H9 (cell line): Measurements from ENCODE around the gene SCO2. TPM values are rescaled to one million over a fixed set of nuclear protein-coding genes. Genes with fewer than 3 reads are reported as not detected.

ENCODE experiments used
- DNase-seq: peaks from one replicate; pipeline ENCODE4 v3.0.0-alpha.2; 2017
- H2AFZ ChIP-seq: one replicate; pipeline ENCODE4 v1.6.1; 2013; ENCODE audit warnings: mild to moderate bottlenecking, low read length, control low read depth, moderate library complexity
- H2AK5ac ChIP-seq: 2 replicates; pipeline ENCODE4 v1.6.1; 2013; ENCODE audit warnings: low read length, control low read depth, mixed read lengths; ENCODE audit not compliant: insufficient read length
- H2BK120ac ChIP-seq: one replicate; pipeline ENCODE4 v1.6.1; 2013; ENCODE audit warnings: low read depth, mild to moderate bottlenecking, low read length, control low read depth, inconsistent platforms; ENCODE audit not compliant: poor library complexity, severe bottlenecking
- H2BK12ac ChIP-seq: 2 replicates; pipeline ENCODE4 v1.6.1; 2013; ENCODE audit warnings: low read length, control low read depth, mixed read lengths, low read depth; ENCODE audit not compliant: insufficient read length
- H2BK15ac ChIP-seq: 2 replicates; pipeline ENCODE4 v1.6.1; 2013; ENCODE audit warnings: low read depth, low read length, control low read depth
- H2BK20ac ChIP-seq: one replicate; pipeline ENCODE4 v1.6.1; 2013; ENCODE audit warnings: low read depth, mild to moderate bottlenecking, low read length, control low read depth, inconsistent platforms; ENCODE audit not compliant: poor library complexity, severe bottlenecking
- H2BK5ac ChIP-seq: 2 replicates; pipeline ENCODE4 v1.6.1; 2013; ENCODE audit warnings: low read length, control low read depth, mixed read lengths; ENCODE audit not compliant: insufficient read length
- H3K14ac ChIP-seq: 2 replicates; pipeline ENCODE4 v1.6.1; 2013; ENCODE audit warnings: low read length, control low read depth; ENCODE audit not compliant: insufficient read depth
- H3K18ac ChIP-seq: 2 replicates; pipeline ENCODE4 v1.6.1; 2013; ENCODE audit warnings: low read depth, mild to moderate bottlenecking, mixed read lengths, low read length, control low read depth; ENCODE audit not compliant: insufficient read length
- H3K23ac ChIP-seq: 2 replicates; pipeline ENCODE4 v1.6.1; 2013; ENCODE audit warnings: low read length, control low read depth, mixed read lengths, low read depth; ENCODE audit not compliant: insufficient read length
- H3K23me2 ChIP-seq: 2 replicates; pipeline ENCODE4 v1.6.1; 2013; ENCODE audit warnings: low read depth, mild to moderate bottlenecking, mixed read lengths, low read length, control low read depth; ENCODE audit not compliant: insufficient read length, poor library complexity, severe bottlenecking
- H3K27ac ChIP-seq: 2 replicates; pipeline ENCODE4 v1.5.1; 2013; ENCODE audit warnings: low read length, control low read depth, mixed read lengths, low read depth; ENCODE audit not compliant: insufficient read length
- H3K27me3 ChIP-seq: 2 replicates; pipeline ENCODE4 v1.6.1; 2013; ENCODE audit warnings: low read length, control low read depth, inconsistent platforms; ENCODE audit not compliant: insufficient read depth
- H3K4ac ChIP-seq: 2 replicates; pipeline ENCODE4 v1.6.1; 2013; ENCODE audit warnings: low read depth, mild to moderate bottlenecking, control low read depth, inconsistent platforms, low read length, moderate library complexity
- H3K4me1 ChIP-seq: 2 replicates; pipeline ENCODE4 v1.6.1; 2013; ENCODE audit warnings: low read length, control low read depth, inconsistent platforms; ENCODE audit not compliant: insufficient read depth
- H3K4me2 ChIP-seq: 2 replicates; pipeline ENCODE4 v1.6.1; 2013; ENCODE audit warnings: low read length, control low read depth, mixed read lengths; ENCODE audit not compliant: insufficient read length, insufficient read depth
- H3K56ac ChIP-seq: 2 replicates; pipeline ENCODE4 v1.6.1; 2013; ENCODE audit warnings: low read depth, mild to moderate bottlenecking, mixed read lengths, low read length, control low read depth; ENCODE audit not compliant: insufficient read length
- H3K79me1 ChIP-seq: 2 replicates; pipeline ENCODE4 v1.6.1; 2013; ENCODE audit warnings: low read depth, mild to moderate bottlenecking, moderate library complexity, low read length, control low read depth, inconsistent platforms; ENCODE audit not compliant: insufficient read depth, poor library complexity, severe bottlenecking
- H3K79me2 ChIP-seq: 2 replicates; pipeline ENCODE4 v1.6.1; 2013; ENCODE audit warnings: low read length, control low read depth, inconsistent platforms; ENCODE audit not compliant: insufficient read depth
- H3K9ac ChIP-seq: 2 replicates; pipeline ENCODE4 v1.6.1; 2013; ENCODE audit warnings: low read length, control low read depth, mixed read lengths; ENCODE audit not compliant: insufficient read length; ENCODE audit errors: extremely low read depth
- H3K9me3 ChIP-seq: one replicate; pipeline ENCODE4 v1.6.1; 2013; ENCODE audit warnings: low read depth, low read length, inconsistent platforms; ENCODE audit not compliant: control insufficient read depth
- H3T11ph ChIP-seq: one replicate; pipeline ENCODE4 v1.6.1; 2013; ENCODE audit warnings: mild to moderate bottlenecking, low read length, control low read depth, inconsistent platforms
- H4K20me1 ChIP-seq: one replicate; pipeline ENCODE4 v1.6.1; 2013; ENCODE audit not compliant: control insufficient read depth, insufficient read length, insufficient read depth
- H4K5ac ChIP-seq: 2 replicates; pipeline ENCODE4 v1.6.1; 2013; ENCODE audit warnings: low read depth, mild to moderate bottlenecking, mixed read lengths, low read length, control low read depth; ENCODE audit not compliant: insufficient read length
- H4K8ac ChIP-seq: replicated peaks from 2 replicates; pipeline ENCODE4 v1.6.1; 2013; ENCODE audit warnings: low read length, control low read depth, mixed read lengths, low read depth; ENCODE audit not compliant: insufficient read length
- H4K91ac ChIP-seq: 2 replicates; pipeline ENCODE4 v1.6.1; 2013; ENCODE audit warnings: low read depth, mild to moderate bottlenecking, moderate library complexity, mixed read lengths, low read length, control low read depth; ENCODE audit not compliant: insufficient read length
- H3K27ac Mint-ChIP-seq, 3 experiments: 2 replicates in 2 of 3; 3 replicates in 1 of 3; pipeline ENCODE4 v1.8.0; 2020 to 2021; ENCODE audit warnings: mixed read lengths in 3 of 3, mild to moderate bottlenecking in 1 of 3, moderate library complexity in 1 of 3
- H3K27me3 Mint-ChIP-seq: 2 replicates; pipeline ENCODE4 v1.8.0; 2021; ENCODE audit warnings: low read depth, mild to moderate bottlenecking, moderate library complexity, mixed read lengths
- H3K36me3 Mint-ChIP-seq, 3 experiments: 2 replicates in 2 of 3; 3 replicates in 1 of 3; pipeline ENCODE4 v1.8.0; 2020 to 2021; ENCODE audit warnings: low read depth in 3 of 3, mixed read lengths in 3 of 3; ENCODE audit not compliant: insufficient read depth in 1 of 3
- H3K4me1 Mint-ChIP-seq, 2 experiments: 2 replicates each; pipeline ENCODE4 v1.8.0; 2020; ENCODE audit warnings: mixed read lengths in 2 of 2
- H3K4me3 Mint-ChIP-seq, 2 experiments: 2 replicates in 1 of 2; 3 replicates in 1 of 2; pipeline ENCODE4 v1.8.0; 2020 to 2021; ENCODE audit warnings: mild to moderate bottlenecking in 2 of 2, mixed read lengths in 2 of 2, moderate library complexity in 1 of 2
- H3K9me3 Mint-ChIP-seq, 2 experiments: 2 replicates in 1 of 2; 3 replicates in 1 of 2; pipeline ENCODE4 v1.8.0; 2020; ENCODE audit warnings: mild to moderate bottlenecking in 2 of 2, mixed read lengths in 2 of 2, moderate library complexity in 1 of 2
- CTCF ChIP-seq: fragments of 200-600 bp; sonication (generic); conservative IDR thresholded peaks from 3 replicates; pipeline ENCODE4 v1.8.0; 2021; ENCODE audit warnings: antibody characterized with exemption, mild to moderate bottlenecking
- WGBS: extraction: QIAGEN DNeasy Blood & Tissue Kit; methylation state at CpG from one replicate; pipeline ENCODE4 v1.1.7; 2013; ENCODE audit warnings: missing lambda C conversion rate, low lambda C conversion rate, mixed read lengths; ENCODE audit not compliant: insufficient read length; ENCODE audit errors: extremely low coverage; 5-methylcytosine and 5-hydroxymethylcytosine counted together
- total RNA-seq: library from RNA; stranded (reverse); gene quantifications from 2 replicates; pipeline ENCODE4 v1.2.1, GENCODE V29; 2021

SCO2 gene
- total RNA-seq, 1 experiment from 2014 or later = 3.3 TPM

GRCh38 chr22:50536226-50536625, 10.8 kb upstream of the SCO2 start:
- Histone ChIP-seq H4K5ac (no peak overlapping the region), H2BK15ac (no peak overlapping the region), H2BK120ac (no peak overlapping the region), H3K14ac (no peak overlapping the region), H3K27me3 (peaks cover 9% of the 10 kb centered on the region; the same call in 1 of the 2 replicates), H2BK5ac (no peak overlapping the region), H3K4me1 (no peaks in the 10 kb centered on the region), H4K8ac (no peak overlapping the region), H3K4ac (no peak overlapping the region), H3K9me3 (no peaks in the 10 kb centered on the region), H3K9ac (no peak overlapping the region), H3K79me2 (no peaks in the 10 kb centered on the region), H2AK5ac (no peak overlapping the region), H2BK12ac (no peak overlapping the region), H3K23me2 (peaks cover 11% of the 10 kb centered on the region), H3K18ac (no peak overlapping the region), H3K4me2 (no peak overlapping the region), H3K56ac (no peak overlapping the region), H3K79me1 (no peaks in the 10 kb centered on the region), H3T11ph (no peak overlapping the region), H3K27ac (no peak overlapping the region), H2BK20ac (no peak overlapping the region), H4K20me1 (no peaks in the 10 kb centered on the region), H3K23ac (no peak overlapping the region), H2AFZ (no peak overlapping the region), H4K91ac (no peak overlapping the region)
- Mint-ChIP-seq H3K9me3 (no peaks in the 10 kb centered on the region), H3K27ac (no peak overlapping the region), H3K4me1 (peaks cover 9 to 10% of the 10 kb centered on the region in 2 experiments), H3K36me3 (no peaks in the 10 kb centered on the region), H3K27me3 (peaks cover 70% of the 10 kb centered on the region), H3K4me3 (no peak overlapping the region)
- TF ChIP-seq CTCF = no peak
- no peak for DNase-seq
- no CpG with 5 or more reads among the region's 3 CpGs for WGBS
